T-helper 2 cell (primary cell): ENCODE measurements around the gene DPH1.
"Not testable (repeated sequence)": the region's sequence is repeated elsewhere in the genome, so short reads cannot be mapped to it uniquely, and the experiment has no call there.

Source experiments
- DNase-seq, 5 experiments: peaks; one replicate each; pipeline versions ENCODE4 v3.0.0 to v3.0.0-alpha.2; 2012 to 2022
- total RNA-seq, 2 donors: gene quantifications; one replicate each; lab custom pipeline; 2026; lab: John Stamatoyannopoulos, UW

The DPH1 gene
- 35.4 to 50.5 reads per million in 2 donors for total RNA-seq

DNA sequence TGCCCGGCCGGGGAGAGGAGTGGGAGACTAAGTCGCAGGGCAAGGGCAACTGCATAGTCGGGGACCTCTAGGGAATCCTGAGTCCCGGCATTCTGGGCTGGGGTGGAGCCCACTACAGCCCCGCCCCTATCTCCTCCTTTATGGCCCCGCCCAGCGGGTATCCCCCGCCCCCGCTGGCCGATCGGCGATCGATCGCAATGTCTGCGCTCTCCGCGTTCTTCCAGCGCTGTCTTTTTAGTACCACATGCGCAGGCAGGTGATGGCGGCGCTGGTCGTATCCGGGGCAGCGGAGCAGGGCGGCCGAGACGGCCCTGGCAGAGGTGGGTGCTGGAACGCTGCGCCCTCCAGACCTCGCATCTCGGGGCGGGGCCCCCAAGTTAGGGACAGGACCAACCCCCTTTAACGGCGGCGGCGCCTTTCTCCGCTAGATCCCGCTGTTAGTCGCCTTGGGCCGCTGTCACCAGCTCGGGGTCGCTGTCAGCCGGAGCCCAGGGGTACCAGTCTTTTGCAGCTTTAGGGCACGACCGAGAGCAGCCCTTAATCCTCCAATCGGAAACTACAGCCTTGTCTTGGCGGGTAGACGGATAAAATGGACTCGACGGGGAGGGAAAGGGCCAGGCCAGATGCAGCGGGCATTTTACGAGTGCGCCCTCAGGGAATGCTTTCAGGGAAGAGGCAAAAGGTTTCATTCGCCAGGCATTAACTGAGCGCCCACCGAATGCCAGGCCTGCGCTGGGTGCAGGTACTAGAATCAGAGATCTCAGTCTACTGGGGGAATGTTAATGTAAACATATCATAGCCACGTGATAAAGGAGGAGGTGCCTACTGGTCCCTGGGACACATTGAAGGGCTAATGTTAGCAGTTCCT lies at the start of gene DPH1:
TSS of gene DPH1 (plus strand) at position 243 of the 868 bp plus-strand sequence. CDS start at position 260, 17 bp downstream.
- DNase-seq, result peak; percentile 69 to 88 (median 78)

DNA sequence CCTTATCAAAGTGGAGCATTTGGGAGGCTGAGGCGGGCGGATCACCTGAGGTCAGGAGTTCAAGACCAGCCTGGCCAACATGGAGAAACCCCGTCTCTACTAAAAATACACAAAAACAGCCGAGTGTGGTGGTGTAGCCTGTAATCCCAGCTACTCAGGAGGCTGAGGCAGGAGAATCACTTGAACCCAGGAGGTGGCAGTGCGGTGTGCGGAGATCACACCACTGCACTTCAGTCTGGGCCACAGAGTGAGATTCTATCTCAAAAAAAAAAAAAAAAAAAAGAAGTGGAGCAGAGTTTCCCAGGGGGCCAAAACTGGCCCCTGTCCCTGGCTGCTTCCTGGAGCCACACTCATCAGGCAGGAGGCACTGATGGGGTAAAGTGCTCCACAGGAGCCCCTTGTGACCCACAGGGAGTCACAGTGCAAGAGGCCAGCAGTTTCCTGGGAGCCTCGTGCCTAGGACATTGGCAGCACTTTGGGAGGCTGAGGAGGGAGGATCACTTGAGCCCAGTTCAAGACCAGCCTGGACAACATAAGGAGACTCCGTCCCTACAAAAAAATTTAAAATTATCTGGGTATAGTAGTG lies 49.2 kb upstream of the DPH1 start:
- no peak for DNase-seq

DNA sequence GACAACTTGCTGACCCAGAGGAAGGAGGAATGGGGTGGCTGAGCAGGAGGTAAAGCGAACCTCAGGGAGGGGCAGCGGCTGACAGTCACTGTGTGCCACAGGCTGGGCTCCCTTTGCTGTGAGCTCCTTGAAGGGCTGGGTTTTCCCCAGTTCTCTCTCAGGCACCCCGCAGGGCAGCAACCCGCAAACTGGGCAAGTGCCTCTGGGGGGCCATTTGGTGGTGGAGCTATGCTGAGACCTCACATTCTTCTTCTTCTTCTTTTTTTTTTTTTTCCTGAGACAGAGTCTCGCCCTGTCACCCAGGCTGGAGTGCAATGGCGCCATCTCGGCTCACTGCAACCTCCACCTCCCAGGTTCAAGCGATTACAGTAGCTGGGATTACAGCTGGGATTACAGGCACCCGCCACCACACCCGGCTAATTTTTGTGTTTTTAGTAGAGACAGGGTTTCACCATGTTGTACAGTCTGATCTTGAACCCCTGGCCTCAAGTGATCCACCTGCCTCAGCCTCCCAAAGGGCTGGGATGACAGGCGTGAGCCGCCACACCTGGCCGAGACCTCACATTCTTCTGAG lies 47.1 kb upstream of the DPH1 start:
- not testable (repeated sequence) for DNase-seq

DNA sequence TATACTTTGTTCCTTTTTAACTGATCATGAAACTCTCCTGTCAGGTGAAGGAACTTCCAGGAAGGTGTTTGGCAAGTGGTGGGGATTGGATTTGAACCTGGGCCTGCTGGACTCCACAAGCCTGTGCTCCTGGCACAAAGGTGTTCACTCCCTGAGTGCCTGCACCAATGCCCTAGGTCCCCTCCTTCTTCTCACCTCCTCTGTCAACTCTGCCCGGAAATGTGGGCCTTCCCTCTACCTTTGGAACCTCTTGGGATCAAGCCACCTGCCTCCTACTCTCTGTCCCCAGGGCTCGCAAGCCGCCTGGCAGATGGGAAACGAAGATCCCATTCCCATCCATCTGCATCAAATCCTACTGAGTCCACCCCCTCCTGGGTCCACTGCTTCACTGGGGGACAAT lies 44.9 kb upstream of the DPH1 start:
- DNase-seq, result no peak

- no peak for DNase-seq
These were observed 44.3 kb upstream of the DPH1 start for GRCh38 chr17:1985686-1986085.

DNA sequence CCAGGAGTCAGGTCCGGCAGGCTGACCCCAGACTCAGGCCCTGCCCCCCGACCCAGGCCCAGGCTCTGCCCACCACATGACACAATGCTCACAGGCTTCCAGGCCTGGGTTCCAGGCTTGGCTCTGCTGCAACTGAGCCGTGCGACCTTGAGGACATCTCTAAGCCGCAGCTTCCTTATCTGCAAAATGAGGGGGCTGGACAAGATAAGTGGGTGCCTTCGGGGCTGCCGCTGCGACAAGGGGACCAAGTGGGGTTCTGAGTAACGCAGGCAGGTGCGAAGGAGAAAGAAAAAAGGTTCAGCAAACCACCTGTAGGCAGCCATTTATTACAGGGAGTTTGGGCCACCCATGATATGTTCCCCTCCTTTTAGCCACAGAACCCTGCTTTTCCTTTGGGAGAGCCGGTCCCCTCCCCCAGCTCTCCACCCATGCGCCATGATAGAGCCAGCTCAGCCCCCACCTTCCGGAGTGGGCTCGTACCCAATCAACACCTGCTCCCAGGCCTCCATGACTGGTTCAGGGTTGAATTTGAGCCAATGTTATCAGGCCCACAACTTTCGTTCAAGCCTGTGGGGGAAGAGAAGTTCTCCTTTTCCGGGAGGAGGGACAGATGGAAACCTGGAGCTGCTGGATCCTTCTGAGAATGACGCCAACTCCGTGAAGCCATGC lies 43.0 kb upstream of the DPH1 start:
- DNase-seq, result no peak

DNA sequence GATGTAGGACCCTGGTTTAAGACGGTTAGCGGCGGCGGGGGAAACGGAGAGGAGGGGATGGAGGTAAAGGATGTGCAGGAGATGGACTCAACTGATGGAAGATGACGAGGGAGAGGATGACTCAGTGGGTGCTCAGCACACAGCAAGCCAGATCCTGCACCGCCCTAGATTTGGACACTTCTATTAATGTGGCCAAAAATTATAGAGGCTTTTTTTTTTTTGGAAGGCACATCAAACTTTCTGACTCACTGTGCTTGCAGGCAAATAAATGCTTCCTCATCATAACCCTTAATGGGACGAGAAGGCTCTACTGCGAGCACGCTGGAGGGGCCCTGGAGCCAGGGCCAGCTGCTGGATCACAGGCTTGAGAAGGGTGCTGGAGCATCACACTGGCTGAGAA lies 40.8 kb upstream of the DPH1 start:
- no peak for DNase-seq

DNA sequence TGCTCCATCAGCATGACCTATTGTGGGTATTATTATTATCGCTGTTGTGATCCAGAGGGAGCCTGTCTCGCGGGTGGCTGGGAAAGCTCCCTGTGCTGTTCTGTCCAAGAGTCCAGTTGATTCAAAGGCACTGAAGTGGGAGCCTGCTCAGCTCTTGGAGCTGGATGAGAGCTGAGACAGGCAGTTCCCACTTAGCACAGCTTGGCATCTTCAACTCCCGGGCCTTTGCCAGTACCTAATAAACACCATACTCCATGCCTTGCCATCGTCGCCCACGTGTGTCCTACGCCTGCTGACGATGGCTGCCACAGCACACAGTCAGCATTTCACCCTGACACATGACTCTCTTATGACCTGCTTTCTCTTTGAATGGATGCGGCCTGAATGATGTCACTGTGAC lies 37.4 kb upstream of the DPH1 start:
- no peak for DNase-seq

GRCh38 chr17:1994707-1995106 lies 35.2 kb upstream of the DPH1 start:
- DNase-seq, result no peak

DNA sequence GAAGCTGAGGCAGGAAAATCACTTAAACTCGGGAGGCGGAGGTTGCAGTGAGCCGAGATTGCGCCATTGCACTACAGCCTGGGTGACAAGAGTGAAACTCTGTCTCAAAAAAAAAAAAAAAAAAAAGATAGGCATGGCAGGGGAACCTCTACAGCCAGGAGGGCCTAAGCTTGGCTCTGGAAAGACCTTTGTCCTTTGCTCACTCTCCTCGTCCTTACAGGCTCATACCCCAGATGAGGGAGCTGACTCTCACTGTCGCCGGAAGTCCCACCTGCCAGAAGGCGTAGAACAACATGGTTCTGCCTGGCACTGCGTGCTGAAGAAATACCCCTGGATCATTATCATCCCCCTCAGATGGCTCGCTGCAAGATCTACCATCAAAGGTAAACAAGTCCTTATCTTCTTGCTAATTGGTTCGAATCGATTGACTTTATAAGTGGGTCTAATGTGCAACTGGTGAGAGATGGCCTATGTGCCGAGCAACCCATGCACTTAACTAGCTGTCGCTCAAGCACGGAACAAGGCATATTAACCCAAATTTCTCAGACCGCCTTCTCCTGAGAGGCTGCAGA lies 34.5 kb upstream of the DPH1 start:
- DNase-seq, result no peak

GRCh38 chr17:1995907-1996799 lies 33.8 kb upstream of the DPH1 start:
- DNase-seq, result no peak

DNA sequence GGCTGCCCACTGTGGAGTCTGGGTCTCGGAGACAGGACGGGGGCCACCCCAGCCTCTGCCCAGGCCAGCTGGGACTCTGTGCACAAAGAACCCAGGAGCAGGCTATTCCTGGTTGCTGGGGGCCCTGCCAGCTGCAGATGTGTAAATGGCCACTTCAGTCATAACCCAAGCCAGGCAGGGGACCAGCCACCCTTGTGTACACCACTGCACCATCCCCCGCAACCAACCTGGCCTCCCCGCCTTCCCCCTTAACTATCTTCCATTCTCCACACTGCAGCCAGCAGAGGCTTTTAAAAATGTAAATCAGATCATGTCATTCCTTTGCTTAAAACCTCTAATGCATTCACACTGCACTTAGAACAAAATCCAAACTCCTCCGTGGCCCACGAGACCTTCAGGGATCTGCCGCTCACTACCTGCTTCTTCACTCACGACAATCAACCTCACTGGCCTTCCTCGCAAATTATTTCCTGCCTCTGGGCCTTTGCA lies 33.1 kb upstream of the DPH1 start:
- DNase-seq, result no peak

- no peak for DNase-seq
These were observed 32.5 kb upstream of the DPH1 start for GRCh38 chr17:1997289-1997926.

- DNase-seq, result no peak
These were observed 31.8 kb upstream of the DPH1 start for GRCh38 chr17:1997927-1998742.

DNA sequence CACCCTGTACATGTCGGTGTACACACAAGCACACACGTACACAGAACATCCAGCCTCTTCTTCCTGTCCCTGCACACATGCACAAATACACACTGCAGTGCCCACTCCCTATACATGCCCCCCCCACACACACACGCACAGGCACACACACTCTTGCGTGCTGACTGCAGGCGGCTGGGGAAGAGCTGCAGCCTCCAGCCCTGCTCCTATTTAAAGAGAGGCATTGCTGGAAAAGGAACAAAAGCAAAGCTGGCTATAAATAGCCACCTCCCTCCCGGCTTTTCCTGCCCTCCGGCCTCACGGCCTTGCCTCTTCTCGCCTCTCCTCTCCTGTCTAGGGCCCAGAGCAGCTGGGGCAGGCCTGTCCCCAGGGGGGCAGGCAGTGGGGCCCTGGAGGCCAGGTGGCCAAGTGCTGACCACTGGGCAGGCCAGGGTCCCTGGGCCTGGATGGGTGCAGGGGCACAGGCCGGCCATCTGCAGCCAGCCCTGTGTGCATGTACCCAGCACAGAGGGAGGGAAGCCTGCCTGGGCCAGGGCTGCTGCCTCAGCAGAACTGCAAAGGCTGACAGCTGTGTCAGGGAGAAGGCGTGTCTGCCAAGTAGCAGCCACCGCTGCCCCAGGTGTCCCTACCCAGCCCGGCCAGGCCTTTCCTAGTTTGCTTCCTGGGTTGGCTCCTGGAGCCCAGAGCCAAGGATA lies 30.2 kb upstream of the DPH1 start:
- no peak for DNase-seq

- no peak for DNase-seq
These were observed 27.1 kb upstream of the DPH1 start for GRCh38 chr17:2002767-2003329.

DNA sequence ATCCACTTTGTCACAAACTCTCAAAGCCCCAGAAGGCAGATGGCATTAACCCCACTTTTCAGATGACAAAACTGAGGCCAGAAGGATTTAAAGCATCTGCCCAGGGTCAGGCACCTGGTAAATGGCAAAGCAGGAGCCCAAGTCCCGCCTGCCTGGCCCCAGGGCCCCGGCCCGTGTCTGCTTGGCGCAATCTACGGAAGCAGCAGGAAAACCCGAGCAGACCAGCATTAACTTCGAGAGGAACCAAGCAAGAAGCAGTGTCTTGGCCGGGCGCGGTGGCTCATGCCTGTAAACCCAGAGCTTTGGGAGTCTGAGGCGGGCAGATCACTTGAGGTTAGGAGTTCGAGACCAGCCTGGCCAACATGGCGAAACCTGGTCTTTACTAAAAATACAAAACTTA lies 26.4 kb upstream of the DPH1 start:
- no peak for DNase-seq

DNA sequence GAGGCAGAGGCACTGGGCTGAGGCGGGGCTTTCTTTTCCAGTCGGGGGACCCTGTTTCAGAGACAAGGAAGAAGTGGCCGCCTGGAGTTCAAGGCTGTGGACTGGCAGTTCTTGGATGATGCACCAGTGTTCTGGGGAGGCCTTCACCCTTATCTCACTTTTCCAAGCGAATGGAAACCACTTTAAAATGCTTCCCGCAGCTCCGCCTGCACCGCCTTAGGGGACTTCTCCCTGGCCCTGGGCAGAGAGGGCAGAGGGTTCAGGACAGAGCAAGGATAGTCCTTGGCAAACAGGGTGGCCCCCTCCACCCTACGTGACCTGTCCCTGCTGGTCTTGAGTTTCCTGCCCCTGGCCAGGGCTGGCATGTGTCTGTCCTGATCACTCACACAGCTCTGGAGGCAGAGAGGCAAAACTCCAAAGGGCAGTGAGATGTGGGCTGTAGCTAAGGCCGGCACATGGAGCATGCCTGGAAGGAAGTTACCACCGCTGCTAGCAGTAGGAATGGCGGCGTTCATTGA lies 25.5 kb upstream of the DPH1 start:
- no peak for DNase-seq
